Cardiac fibroblast (primary cell): ENCODE measurements around the gene PLEKHB2.
A peak's percentile ranks its signal among the peaks of the same experiment; 100 is the strongest.

Source experiments
- DNase-seq, 2 donors: peaks; one replicate each; pipeline versions ENCODE4 v3.0.0 to v3.0.0-alpha.2; 2010; ENCODE audit warnings: low read depth in 2 of 2
- H3K4me3 ChIP-seq, 2 donors: replicated peaks in 1 of 2; 1 replicate in 1 of 2; 2 replicates in 1 of 2; pipeline ENCODE4 v1.5.1; 2011; ENCODE audit warnings: low read depth in 2 of 2, low read length in 2 of 2, mild to moderate bottlenecking in 2 of 2, moderate library complexity in 1 of 2
- TF ChIP-seq, protein P1 (sequence below): IDR thresholded peaks from one replicate; pipeline ENCODE4 v1.5.1; 2011; ENCODE audit warnings: low read depth, mild to moderate bottlenecking, low read length, inconsistent platforms

PLEKHB2 gene

DNA sequence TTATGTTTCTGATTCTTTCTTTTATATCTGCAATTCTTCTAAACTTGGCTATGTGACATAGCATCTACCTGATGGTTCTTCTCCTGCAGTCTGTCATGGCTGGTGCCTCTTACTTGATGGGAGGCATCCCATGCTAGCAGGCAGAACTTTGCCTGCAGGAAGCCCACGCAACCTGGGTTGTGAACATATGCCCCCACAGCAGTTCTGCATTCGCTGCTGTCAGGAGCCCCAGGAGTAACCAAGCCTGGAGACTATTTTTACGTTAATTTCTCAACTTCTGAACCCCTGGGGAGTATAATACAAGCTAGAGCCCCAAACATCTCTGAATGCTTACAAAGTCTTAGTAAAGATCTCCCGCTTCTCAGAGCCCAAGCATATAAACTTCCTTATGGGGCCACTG, 23.9 kb upstream of the PLEKHB2 start:
- TF ChIP-seq, protein P1, sequence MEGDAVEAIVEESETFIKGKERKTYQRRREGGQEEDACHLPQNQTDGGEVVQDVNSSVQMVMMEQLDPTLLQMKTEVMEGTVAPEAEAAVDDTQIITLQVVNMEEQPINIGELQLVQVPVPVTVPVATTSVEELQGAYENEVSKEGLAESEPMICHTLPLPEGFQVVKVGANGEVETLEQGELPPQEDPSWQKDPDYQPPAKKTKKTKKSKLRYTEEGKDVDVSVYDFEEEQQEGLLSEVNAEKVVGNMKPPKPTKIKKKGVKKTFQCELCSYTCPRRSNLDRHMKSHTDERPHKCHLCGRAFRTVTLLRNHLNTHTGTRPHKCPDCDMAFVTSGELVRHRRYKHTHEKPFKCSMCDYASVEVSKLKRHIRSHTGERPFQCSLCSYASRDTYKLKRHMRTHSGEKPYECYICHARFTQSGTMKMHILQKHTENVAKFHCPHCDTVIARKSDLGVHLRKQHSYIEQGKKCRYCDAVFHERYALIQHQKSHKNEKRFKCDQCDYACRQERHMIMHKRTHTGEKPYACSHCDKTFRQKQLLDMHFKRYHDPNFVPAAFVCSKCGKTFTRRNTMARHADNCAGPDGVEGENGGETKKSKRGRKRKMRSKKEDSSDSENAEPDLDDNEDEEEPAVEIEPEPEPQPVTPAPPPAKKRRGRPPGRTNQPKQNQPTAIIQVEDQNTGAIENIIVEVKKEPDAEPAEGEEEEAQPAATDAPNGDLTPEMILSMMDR: no peak
- no peak overlapping the region for H3K4me3 ChIP-seq
- no peak for DNase-seq

DNA sequence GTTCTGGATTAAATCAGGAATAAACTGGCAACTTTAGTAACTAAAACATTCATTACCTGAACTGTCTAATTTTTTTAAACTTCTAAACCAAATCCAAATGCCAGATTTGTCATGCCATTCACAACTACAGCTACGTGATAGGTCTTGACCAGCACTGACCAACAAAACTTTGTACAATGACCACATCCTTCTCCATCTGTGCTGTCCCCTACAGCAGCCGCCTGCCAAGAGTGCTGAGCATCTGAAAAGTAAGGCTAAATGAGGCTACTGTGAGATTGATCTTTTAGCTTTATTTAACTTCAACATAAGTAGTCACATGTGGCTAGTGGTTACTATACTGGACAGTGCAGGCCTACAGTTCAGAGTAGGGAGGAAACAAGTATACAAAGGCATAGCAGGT, 19.5 kb upstream of the PLEKHB2 start:
- H3K4me3 ChIP-seq: no peak overlapping the region
- no peak for DNase-seq
- TF ChIP-seq, protein P1: no peak

DNA sequence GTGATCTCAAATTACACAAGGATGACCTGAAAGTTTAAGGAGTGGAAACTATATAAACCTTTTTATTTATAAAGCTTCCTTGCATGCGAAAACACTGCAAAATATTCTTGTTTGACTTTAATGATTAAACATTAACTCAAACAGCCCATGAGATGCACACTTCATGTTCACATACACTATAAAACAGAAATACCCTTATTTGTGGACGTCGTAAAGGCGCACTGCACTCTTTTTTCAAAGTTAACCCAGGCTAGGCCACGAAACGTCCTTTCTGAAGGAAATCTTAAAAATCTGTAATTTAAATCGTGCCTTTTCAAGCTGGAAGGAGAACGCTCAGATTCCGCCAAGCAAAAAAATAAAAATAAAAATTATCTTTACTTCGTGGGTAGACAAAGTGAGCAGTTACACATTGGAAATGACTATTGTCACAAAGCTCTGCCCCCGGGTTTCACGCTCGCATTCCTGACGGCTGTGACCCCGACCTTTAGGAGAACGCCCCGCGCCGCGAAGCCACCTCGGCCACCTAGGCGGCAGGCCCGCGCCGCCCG, 12.6 kb upstream of the PLEKHB2 start:
- H3K4me3 ChIP-seq: peak overlapping the region; percentile 61 to 67
- TF ChIP-seq, protein P1: no peak
- peak in 1 of 2 donors; percentile 12 for DNase-seq

DNA sequence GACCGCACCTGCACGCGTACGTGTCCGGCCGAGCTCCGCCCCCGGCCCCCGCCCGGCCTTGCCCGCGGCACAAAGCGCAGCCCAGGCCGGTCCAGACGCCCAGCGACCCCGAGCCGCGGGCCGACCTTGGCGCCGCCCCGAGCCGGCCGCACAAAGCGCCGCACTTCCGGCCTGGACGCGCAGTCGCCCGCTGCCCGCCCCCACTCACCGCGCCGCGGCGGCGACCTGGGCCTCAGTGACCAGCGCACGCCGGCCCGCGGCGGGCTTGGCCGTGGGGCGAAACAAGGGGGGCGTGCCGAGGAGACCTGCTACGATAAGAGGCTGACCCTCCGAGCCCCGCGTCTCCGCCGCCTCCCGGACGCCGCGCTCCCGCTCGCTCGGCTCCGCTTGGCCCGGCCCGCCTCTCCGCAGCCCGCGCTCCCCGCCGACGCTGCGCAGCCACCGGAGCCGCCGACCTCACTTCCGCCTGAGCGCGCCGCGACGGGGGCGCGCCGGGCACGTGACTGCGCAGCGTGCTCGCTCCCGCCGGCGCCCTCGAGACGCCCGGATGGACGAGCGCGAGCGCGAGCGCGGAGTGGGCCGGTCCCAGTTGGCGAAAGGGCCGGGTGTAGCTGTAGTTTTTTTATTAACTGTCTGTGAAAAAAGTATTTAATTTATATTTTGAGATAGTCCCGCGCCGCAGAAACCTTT, 12.0 kb upstream of the PLEKHB2 start, which contains the start of gene FAM168B:
TSS of gene FAM168B (minus strand) at position 455 of the 690 bp plus-strand sequence. CDS start 10,814 bp downstream, outside the sequence.
- TF ChIP-seq, protein P1: no peak
- peak; percentile 86 to 92 for DNase-seq
- H3K4me3 ChIP-seq: peak within 1 kb of the TSS; percentile 61 to 68

DNA sequence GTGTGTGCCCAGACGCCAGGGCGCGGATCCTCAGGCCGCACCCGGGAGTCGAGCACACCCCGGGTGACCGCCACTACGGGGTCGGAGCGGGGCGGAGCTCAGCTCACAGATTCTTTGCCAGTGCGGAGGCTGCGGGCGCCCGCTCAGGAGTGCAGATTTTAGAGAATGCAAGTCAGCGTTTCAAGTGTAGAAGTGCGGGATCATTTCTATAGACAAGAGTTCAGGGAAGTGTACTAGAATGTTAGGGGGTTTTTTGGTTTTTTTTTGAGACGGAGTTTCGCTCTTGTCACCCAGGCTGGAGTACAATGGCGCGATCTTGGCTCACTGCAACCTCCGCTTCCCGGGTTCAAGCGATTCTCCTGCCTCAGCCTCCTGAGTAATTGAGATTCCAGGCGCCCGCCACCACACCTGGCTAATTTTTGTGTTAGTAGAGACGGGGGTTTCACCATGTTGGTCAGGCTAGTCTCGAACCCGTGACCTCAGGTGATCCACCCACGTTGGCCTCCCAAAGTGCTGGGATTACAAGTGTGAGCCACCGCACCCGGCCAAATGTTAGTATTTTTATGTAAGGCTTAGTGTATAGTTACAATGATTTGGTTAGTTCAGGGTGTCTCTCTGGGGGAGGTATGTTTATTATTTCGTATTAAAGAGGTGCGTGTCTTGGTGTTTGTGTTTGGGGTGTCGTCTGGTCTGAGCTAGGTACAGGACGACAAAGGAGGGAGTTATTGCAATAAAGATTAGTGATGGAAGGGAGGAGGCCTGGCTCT, 11.3 kb upstream of the PLEKHB2 start:
- peak overlapping the region; percentile 61 to 68 for H3K4me3 ChIP-seq
- TF ChIP-seq, protein P1: no peak
- peak in 1 of 2 donors; percentile 73 for DNase-seq

DNA sequence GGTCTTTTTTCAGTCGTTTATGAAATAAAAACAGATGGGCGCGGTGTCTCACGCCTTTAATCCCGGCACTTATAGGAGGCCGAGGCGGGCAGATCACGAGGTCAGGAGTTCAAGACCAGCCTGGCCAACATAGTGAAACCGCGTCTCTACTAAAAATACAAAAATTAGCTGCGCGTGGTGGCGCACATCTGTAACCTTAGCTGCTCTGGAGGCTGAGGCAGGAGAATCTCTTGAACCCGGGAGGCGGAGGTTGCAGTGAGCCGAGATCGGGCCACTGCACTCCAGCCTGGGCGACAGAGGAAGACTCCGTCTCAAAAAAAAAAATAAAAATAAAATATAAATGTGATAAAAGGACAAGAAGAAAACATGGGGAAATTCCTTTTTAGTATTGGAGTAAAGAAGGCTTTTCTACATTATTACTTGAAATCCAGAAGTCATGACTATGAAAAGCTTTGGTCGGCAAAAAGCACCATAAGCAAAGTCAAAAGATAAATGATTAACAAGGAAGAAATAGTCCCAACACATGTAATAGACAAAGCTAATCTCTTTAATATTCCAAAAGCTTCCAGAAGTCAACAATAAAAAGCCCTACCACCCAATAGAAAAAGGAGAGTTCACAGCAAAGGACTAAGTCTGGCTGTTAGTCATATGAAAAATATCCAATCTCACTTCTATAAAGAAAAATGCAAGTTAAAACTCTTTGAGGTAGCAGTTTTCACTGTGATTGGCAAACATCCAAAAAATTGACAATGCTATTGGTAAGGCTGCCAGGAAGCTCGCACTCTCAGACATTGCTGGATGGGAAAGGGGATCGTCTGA, 10.5 kb upstream of the PLEKHB2 start:
- peak in 1 of 2 donors; percentile 43 for DNase-seq

More for the DNA sequence above, 10.5 kb upstream of the PLEKHB2 start:
- no peak overlapping the region for H3K4me3 ChIP-seq
- TF ChIP-seq, protein P1: no peak
